PC-9 (cell line): ENCODE results near the gene F2RL2. TPM values are rescaled to one million over a fixed set of nuclear protein-coding genes. Genes with fewer than 3 reads are reported as not detected.

Source experiments
- BruUV-seq: library from RNA; stranded (reverse); fragments of 400-500 nt; replicated peaks from 2 replicates; lab custom pipeline; 2021; lab: Mats Ljungman, UMichigan
- CTCF ChIA-PET: fragments of 300-600 bp; sonication (Branson Sonifier 250); formaldehyde crosslinking; loops from one replicate; lab custom pipeline; 2022; ENCODE audit warnings: antibody characterized with exemption; lab: Charles Lee
- POLR2A ChIA-PET: fragments of 300-600 bp; sonication (Branson Sonifier 250); formaldehyde crosslinking; loops from one replicate; lab custom pipeline; 2022; ENCODE audit warnings: antibody characterized with exemption; ENCODE audit not compliant: unreplicated experiment; lab: Charles Lee
- DNase-seq, 2 experiments: peaks; one replicate each; pipeline versions ENCODE4 v3.0.0 to v3.0.0-alpha.2; 2015 to 2022; ENCODE audit warnings: mixed read lengths in 1 of 2
- H2AFZ ChIP-seq: fragments of 200-600 bp; sonication (generic); 2 replicates; pipeline ENCODE4 v1.8.1; 2017; ENCODE audit warnings: antibody characterized with exemption
- H3F3A ChIP-seq: fragments of 200-600 bp; sonication (generic); 2 replicates; pipeline ENCODE4 v1.8.1; 2017; ENCODE audit warnings: antibody characterized with exemption, mild to moderate bottlenecking, low read depth; ENCODE audit not compliant: insufficient read depth
- H3K27ac ChIP-seq: fragments of 200-600 bp; sonication (generic); 2 replicates; pipeline ENCODE4 v1.6.1; 2016; ENCODE audit warnings: mixed run types
- H3K27me3 ChIP-seq: fragments of 200-600 bp; sonication (generic); 2 replicates; pipeline ENCODE4 v1.6.1; 2016; ENCODE audit warnings: low read depth, mixed run types; ENCODE audit not compliant: insufficient read depth
- H3K36me3 ChIP-seq: fragments of 200-600 bp; sonication (generic); 2 replicates; pipeline ENCODE4 v1.6.1; 2016; ENCODE audit warnings: low read depth, mixed run types
- H3K4me1 ChIP-seq: fragments of 200-600 bp; sonication (generic); replicated peaks from 2 replicates; pipeline ENCODE4 v1.6.1; 2016; ENCODE audit warnings: mixed run types; ENCODE audit not compliant: insufficient read depth
- H3K4me2 ChIP-seq: fragments of 200-600 bp; sonication (generic); 2 replicates; pipeline ENCODE4 v1.6.1; 2017; ENCODE audit warnings: mixed run types
- H3K4me3 ChIP-seq: fragments of 200-600 bp; sonication (generic); 2 replicates; pipeline ENCODE4 v1.6.1; 2016; ENCODE audit warnings: mixed run types
- H3K79me2 ChIP-seq: fragments of 200-600 bp; sonication (generic); 2 replicates; pipeline ENCODE4 v1.6.1; 2017; ENCODE audit warnings: low read depth, mixed run types
- H3K9me2 ChIP-seq: fragments of 200-600 bp; sonication (generic); 2 replicates; pipeline ENCODE4 v1.8.1; 2017; ENCODE audit warnings: mild to moderate bottlenecking; ENCODE audit not compliant: insufficient read depth
- H3K9me3 ChIP-seq: fragments of 200-600 bp; sonication (generic); 2 replicates; pipeline ENCODE4 v1.8.1; 2016; ENCODE audit warnings: low read depth; ENCODE audit not compliant: insufficient read depth
- H4K20me1 ChIP-seq: fragments of 200-600 bp; sonication (generic); 2 replicates; pipeline ENCODE4 v1.8.1; 2017; ENCODE audit not compliant: insufficient read depth
- CTCF ChIP-seq: fragments of 200-600 bp; sonication (generic); conservative IDR thresholded peaks from 2 replicates; pipeline ENCODE4 v1.6.1; 2017; ENCODE audit warnings: mixed run types, antibody characterized with exemption, mild to moderate bottlenecking, moderate library complexity
- EZH2 ChIP-seq: fragments of 200-600 bp; sonication (generic); IDR thresholded peaks from 2 replicates; pipeline ENCODE4 v1.8.0; 2017; ENCODE audit warnings: antibody characterized with exemption, low read depth
- intact Hi-C: fragments of 100-400 bp; cut with micrococcal nuclease; formaldehyde crosslinking; loops from one replicate; pipeline ENCODE4 v1.10.0; 2022; ENCODE audit not compliant: unreplicated experiment
- total RNA-seq: library from RNA; stranded (reverse); gene quantifications from 2 replicates; pipeline ENCODE4 v1.2.3, GENCODE V29; 2021

F2RL2 gene
- total RNA-seq, 1 experiment from 2014 or later: 3.5 TPM

- H3K79me2 ChIP-seq: no peaks in the 10 kb centered on the region
- ChIA-PET CTCF (no interaction called here), POLR2A (no interaction called here)
- no peaks in the 10 kb centered on the region for H3K36me3 ChIP-seq
- TF ChIP-seq EZH2: no peak
- H3K27me3 ChIP-seq: no peaks in the 10 kb centered on the region
- H3K27ac ChIP-seq: no peak overlapping the region
- no peak for DNase-seq
- no peaks in the 10 kb centered on the region for H3F3A ChIP-seq
- no peak overlapping the region for H3K4me2 ChIP-seq
- H3K4me3 ChIP-seq: no peak overlapping the region
- H4K20me1 ChIP-seq: no peaks in the 10 kb centered on the region
- no peak overlapping the region for H2AFZ ChIP-seq
- intact Hi-C loops: no loop called here
- no TSS peak for BruUV-seq
- H3K9me3 ChIP-seq: 0 out of 2 replicates have a peak, but pooled peaks cover 3% of the 10 kb centered on the region
- no peaks in the 10 kb centered on the region for H3K9me2 ChIP-seq
- no peaks in the 10 kb centered on the region for H3K4me1 ChIP-seq
These were observed 25.9 kb upstream of the F2RL2 start for GRCh38 chr5:76649140-76649539.

GRCh38 chr5:76643371-76643770 is 20.2 kb upstream of the F2RL2 start:
- no peaks in the 10 kb centered on the region for H3K27me3 ChIP-seq
- TF ChIP-seq CTCF: no peak
- no peak for TF ChIP-seq EZH2
- no peaks in the 10 kb centered on the region for H3K79me2 ChIP-seq
- H2AFZ ChIP-seq: no peak overlapping the region
- POLR2A ChIA-PET: no interaction called here
- no peak overlapping the region for H3K4me3 ChIP-seq
- BruUV-seq: no TSS peak
- no peaks in the 10 kb centered on the region for H4K20me1 ChIP-seq
- CTCF ChIA-PET: no interaction called here
- H3K36me3 ChIP-seq: no peaks in the 10 kb centered on the region
- intact Hi-C loops: no loop called here
- DNase-seq: no peak
- H3K9me2 ChIP-seq: no peaks in the 10 kb centered on the region
- H3K27ac ChIP-seq: no peak overlapping the region
- no peaks in the 10 kb centered on the region for H3F3A ChIP-seq
- no peaks in the 10 kb centered on the region for H3K9me3 ChIP-seq
- H3K4me2 ChIP-seq: no peak overlapping the region
- no peaks in the 10 kb centered on the region for H3K4me1 ChIP-seq

GRCh38 chr5:76642390-76643040 is 19.3 kb upstream of the F2RL2 start:
- Histone ChIP-seq H3K4me2 (no peak overlapping the region), H3K36me3 (no peaks in the 10 kb centered on the region), H3K27ac (no peak overlapping the region), H4K20me1 (no peaks in the 10 kb centered on the region), H3K9me2 (no peaks in the 10 kb centered on the region), H3F3A (no peaks in the 10 kb centered on the region), H3K27me3 (no peaks in the 10 kb centered on the region), H3K4me3 (no peak overlapping the region), H2AFZ (no peak overlapping the region), H3K79me2 (no peaks in the 10 kb centered on the region), H3K9me3 (no peaks in the 10 kb centered on the region), H3K4me1 (no peaks in the 10 kb centered on the region)
- ChIA-PET CTCF (interaction anchor here (0.6 kb wide), 1 partner anchor 41 kb away, joined by 5 read pairs; no protein-coding TSS in a partner anchor), POLR2A (no interaction called here)
- intact Hi-C loops: no loop called here
- no TSS peak for BruUV-seq
- DNase-seq: no peak
- TF ChIP-seq CTCF: no peak
- no peak for TF ChIP-seq EZH2
